GM21381 (cell line): ENCODE measurements around the gene KIF11.

Experiments used
- ATAC-seq: cut with Tn5 transposase; IDR thresholded peaks from one replicate; pipeline ENCODE4 v1.9.1; 2021; ENCODE audit warnings: mild to moderate bottlenecking, moderate library complexity; ENCODE audit not compliant: unreplicated experiment

The KIF11 gene

GRCh38 chr10:92667078-92667477, 74.1 kb downstream of the KIF11 start:
- no peak for ATAC-seq

- no peak for ATAC-seq
Measured at GRCh38 chr10:92677708-92678107, 84.8 kb downstream of the KIF11 start.

GRCh38 chr10:92678206-92678605, 85.3 kb downstream of the KIF11 start:
- no peak for ATAC-seq

GRCh38 chr10:92681306-92681834, 88.4 kb downstream of the KIF11 start:
- no peak for ATAC-seq

- no peak for ATAC-seq
Measured at GRCh38 chr10:92688573-92688926, 95.6 kb downstream of the KIF11 start.

GRCh38 chr10:92688927-92689662, 96.2 kb downstream of the KIF11 start:
- peak; percentile 29 for ATAC-seq

- ATAC-seq = peak; percentile 54
Measured at GRCh38 chr10:92689663-92690210, 96.8 kb downstream of the KIF11 start, which contains the start of gene HHEX. TSS of gene HHEX (plus strand) at chr10:92689955. CDS start at chr10:92689987, 32 bp downstream.

GRCh38 chr10:92690211-92690914, 97.4 kb downstream of the KIF11 start:
- no peak for ATAC-seq

- no peak for ATAC-seq
Measured at GRCh38 chr10:92690915-92691590, 98.1 kb downstream of the KIF11 start.

- no peak for ATAC-seq
Measured at GRCh38 chr10:92691591-92692079, 98.7 kb downstream of the KIF11 start.

GRCh38 chr10:92692080-92692671, 99.2 kb downstream of the KIF11 start:
- ATAC-seq = no peak

- ATAC-seq = no peak
Measured at GRCh38 chr10:92692697-92693533, 100.0 kb downstream of the KIF11 start.

GRCh38 chr10:92693534-92693893, 100.6 kb downstream of the KIF11 start:
- no peak for ATAC-seq

GRCh38 chr10:92695679-92696605, 103.0 kb downstream of the KIF11 start:
- no peak for ATAC-seq

GRCh38 chr10:92696606-92697383, 103.9 kb downstream of the KIF11 start:
- no peak for ATAC-seq

GRCh38 chr10:92697663-92698511, 105.0 kb downstream of the KIF11 start:
- ATAC-seq = no peak

- ATAC-seq = no peak
Measured at GRCh38 chr10:92699193-92699517, 106.2 kb downstream of the KIF11 start.
